HG03159 (cell line): ENCODE data around the gene SPON1.
"Not testable (repeated sequence)": the region's sequence is repeated elsewhere in the genome, so short reads cannot be mapped to it uniquely, and the experiment has no call there.

ENCODE experiments used
- ATAC-seq: cut with Tn5 transposase; IDR thresholded peaks from one replicate; pipeline ENCODE4 v1.9.1; 2021; ENCODE audit warnings: mild to moderate bottlenecking, moderate library complexity; ENCODE audit not compliant: unreplicated experiment

SPON1 gene

DNA sequence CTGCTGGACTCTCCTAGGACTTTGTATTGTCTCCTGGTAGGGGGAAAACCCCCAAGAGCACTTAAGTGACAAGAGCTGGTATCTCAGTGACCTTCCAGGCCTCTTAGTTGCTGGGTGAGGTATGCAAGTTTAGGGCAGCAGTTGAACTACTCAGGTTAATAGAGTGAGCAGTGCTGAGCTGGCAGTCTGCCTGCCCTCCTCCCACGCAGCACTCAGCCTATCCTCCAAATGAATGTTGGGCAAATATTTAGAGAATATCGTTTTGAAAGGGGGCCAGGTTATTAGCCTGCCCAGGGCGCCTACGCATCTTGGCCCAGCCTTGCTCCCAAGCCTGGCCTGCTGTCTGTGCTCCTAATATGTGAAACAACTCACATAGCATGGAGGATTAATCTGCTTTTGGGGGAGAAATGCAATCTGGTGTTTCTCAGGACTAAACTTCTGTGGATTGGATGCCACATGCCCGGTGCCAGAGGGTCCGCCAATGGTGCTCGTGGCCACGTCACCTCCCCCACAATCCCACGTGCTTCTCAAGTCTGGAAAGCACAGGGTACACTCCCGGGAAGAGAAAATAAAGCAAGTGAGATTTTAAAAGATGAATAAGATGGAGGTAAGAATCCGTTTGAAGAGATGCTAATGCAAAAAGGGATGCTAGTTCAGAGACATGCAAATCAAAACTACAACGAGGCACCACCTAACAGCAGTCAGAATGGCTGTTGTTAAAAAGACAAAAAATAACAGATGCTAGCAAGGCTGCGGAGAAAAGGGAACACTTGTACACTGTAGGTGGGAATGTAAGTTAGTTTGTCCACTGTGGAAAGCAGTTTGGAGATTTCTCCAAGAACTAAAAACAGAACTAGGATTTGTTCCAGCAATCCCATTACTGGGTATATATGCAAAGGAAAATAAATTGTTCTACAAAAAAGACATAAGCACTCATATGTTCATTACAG is 67.7 kb downstream of the SPON1 start:
- ATAC-seq, result no peak

DNA sequence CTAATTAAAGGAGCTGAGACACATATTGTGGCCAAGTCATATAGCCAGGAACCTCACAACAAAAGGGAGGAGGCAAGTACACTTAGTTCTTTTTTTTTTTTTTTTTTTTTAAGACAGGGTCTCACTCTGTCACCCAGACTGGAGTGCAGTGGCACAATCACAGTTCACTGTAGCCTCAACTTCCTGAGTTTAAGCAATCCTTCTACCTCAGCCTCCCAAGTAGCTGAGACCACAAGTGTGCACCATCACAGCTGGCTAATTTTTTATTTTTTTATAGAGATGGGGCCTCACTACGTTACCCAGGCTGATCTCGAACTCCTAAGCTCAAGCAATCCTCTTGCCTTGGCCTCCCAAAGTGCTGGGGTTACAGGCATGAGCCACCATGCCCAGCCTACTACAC is 73.0 kb downstream of the SPON1 start:
- not testable (repeated sequence) for ATAC-seq

DNA sequence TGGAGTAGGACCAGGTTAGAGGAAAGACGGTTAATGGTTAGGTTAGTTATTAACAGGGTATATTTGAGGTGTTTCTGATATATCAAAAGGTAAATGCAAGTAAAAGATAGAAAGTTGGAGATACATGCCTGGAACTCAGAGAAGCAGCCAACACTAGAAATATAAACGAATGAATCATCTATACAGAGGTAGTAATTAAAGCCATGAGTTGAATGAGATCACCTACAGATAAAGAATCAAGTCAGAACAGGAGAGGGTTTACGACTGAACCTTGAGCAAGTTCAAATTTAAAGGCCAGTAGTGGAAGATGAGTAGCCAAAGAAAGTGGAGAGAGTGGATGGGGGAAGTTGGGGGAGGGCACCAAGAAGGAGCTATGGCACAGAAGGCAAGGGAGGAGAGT is 73.9 kb downstream of the SPON1 start:
- no peak for ATAC-seq

DNA sequence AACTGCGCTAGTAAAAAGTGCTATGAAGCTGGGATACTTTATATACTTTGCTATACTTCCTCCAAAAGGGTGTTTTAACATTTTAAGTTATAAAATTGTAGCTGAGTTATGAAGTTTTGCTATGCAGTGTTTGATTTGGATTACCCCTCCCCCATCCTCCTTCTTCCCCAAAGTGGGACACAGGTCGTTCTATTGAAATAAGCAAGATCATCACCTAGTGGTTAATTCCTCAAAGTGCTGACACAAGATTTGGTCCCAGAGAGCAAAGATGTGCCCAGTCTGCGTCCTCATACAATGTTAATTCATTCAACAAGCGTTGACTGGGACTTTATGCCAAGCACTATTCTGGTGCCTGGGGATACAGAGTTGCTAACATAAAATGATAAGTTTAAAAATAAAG is 78.5 kb downstream of the SPON1 start:
- ATAC-seq, result no peak

DNA sequence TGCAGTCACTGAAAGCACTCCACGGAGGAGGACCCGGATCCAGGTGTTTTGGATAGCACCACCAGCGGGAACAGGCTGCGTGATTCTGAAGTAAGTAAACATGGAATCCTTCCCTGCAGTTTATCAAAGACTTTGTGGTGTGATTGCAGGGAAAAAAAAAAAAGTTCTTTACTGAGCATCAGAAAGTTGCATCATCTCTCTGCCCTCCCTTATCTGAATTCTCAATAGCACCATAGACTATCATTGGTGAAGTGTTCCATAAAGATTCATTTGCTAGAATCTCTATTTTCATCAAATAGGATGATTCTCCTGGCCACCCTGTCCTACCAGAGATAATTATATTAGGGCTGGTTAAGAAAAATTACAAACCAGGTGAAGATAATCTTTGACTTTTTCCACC is 79.0 kb downstream of the SPON1 start:
- no peak for ATAC-seq

DNA sequence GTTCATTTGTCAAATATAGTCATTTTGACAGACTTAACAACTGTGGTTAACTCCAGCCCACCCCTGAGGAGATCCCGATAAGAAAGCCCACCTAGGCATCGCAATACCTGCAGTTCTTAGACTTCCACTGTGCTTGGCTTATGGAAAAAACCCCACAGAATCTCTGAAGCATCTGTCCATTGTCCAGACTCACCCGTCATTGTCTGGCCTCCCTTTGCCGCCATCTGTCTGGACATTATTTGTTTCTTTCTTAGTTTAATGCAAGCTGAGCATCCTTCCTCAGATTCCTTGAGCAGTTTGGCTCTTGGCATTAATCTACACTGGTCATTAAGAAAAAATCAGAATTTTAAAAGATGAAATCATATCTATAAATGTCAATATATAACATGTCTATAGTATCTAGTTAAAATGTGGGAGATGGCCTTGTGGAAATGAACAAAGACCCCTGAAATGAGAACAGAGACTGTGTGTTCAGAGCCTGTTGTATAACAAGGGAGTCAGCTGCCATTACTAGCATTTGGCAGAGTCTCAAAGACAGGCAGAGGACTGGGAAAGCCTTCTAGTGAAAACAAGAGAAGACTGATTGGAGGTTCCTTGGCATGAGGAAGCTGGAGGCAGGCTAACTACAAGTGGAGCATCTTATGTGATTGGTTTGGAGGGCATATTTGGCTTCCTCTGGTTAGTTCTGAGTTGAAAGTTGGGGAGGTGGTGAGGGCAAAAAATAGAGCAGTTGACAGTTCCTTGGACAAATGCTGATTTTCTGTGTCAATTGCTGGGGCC is 80.4 kb downstream of the SPON1 start:
- ATAC-seq, result no peak

DNA sequence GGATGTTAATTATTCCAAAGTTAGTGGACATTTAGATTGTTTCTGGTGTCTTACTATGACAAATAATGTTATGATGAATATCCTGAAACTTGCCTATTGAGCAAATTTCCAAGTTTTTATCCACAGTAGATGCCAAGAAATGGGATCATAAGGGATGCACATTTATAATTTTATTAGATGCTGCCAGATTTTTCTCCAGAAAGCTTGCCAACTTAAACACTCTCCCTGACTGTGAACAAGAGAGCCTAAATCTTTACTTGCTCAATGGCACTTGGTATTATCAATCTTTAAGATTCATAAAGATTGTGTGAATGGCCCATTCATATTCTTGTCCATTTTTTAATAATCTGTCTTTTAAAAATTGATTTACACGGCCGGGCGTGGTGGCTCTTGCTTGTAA is 82.4 kb downstream of the SPON1 start:
- ATAC-seq, result no peak

DNA sequence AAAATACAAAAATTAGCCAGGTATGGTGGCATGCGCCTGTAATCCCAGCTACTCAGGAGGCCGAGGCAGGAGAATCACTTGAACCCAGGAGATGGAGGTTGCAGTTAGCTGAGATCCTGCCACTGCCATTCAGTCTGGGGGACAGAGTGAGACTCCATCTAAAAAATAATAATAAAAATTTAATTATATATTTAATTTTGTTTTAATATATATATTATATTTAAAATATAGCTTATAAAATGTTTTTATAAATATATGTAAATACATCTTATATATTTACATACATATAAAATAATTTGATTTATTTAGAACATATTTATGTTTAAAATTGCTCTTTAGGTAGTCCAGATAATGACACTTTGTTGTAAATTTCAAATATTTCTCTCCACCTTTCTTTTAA is 82.9 kb downstream of the SPON1 start:
- no peak for ATAC-seq

DNA sequence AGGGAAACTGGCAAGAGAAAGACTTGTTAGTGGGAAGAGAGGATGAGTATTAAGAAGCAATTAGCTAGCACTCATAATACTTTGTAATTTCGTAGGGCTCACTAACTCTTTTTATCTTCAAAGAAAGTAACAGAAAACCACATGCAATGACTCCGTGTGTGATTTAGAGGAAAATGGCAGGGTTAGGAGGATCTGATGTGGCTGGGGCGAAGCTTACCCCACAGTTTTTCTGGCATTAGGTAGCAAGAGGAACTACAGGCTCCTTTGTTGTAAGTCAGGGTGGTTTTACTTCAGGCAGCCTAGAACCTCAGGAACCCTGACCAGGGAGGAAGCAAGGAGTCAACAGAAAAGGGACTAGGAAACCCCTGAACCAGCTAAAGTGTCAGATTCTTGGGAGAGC is 89.7 kb downstream of the SPON1 start:
- ATAC-seq, result no peak

DNA sequence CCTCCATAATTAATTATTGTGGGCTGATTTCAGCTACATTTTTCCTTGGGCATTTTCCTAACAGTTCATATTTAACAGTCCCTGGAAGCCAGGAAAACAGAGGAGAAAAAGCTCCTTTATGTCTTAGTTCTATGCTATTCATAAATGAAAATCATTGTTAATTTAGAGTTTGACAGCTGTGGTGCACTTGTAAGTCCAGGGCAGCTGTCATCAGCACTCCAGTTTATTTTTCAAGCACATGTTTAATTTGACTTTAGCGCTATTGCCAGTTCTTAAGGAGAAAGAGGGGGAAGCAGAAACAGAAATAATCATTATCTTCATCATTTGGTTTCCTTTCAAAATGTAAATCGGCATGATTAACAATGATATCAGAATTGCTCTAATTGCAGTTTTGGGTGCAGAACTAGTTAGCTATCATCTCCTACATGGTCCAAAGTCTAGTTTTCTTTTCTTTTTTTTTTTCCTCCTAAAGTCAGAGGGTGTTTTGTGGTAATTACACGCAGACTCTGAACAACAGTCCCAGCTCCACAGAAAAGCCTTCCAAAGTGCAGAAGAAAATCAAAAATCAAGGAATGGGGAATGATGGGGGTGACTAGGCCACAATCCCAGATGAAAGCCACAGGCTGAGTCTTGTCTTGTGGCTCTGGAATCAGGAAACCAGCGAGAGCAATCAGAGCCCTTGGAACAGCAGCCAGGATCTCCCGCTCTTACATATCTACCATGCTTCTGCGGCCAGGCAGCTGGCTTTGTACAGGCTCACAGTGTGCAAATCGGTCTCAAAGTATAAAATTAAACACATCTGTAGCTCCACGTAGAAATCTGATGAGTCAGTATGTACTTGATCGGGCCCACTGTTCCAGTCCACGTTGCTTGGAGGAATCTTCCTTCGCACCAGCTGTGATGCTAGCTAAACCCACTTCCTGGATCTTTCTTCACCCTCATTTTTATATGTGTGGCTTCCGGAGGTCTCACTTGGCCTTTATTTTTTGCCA is 91.9 kb downstream of the SPON1 start:
- no peak for ATAC-seq

DNA sequence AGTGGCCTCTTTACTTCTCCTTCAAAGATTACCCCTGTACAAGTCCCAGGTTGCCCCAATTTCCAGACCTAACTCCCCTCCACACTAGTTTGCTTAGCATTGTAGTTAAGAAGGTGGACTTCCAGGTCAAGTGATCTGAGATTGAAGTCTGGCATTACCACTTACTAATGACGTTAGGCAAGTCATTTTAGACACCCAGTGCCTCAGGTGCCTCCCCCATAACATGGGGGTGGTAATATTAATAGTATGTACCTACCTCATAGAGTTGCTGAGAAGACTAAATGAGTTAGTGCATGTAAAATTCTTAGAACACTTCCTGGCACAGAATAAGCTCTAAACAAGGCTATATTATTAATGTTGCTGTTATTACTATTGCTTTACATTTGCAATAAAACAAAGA is 93.4 kb downstream of the SPON1 start:
- ATAC-seq, result no peak

DNA sequence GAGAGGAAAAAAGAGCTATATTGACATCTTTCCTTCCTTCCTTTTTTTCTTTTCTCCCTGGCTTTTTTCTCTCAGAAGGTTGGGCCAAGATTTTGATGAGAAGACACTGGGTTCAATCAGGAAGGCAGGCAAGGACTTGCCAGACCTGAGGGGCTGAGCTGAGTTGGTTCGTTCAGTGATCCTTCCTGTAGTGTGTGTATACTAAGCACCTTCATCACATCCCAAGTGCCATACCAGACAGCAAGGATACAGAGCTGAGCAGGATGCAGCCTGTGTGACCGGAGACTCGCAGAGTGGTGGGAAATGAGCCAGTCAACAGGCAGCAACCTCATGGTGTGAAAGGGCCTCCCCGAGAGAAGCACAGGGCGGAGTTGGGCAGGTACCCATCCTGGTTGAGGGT is 95.5 kb downstream of the SPON1 start:
- no peak for ATAC-seq

DNA sequence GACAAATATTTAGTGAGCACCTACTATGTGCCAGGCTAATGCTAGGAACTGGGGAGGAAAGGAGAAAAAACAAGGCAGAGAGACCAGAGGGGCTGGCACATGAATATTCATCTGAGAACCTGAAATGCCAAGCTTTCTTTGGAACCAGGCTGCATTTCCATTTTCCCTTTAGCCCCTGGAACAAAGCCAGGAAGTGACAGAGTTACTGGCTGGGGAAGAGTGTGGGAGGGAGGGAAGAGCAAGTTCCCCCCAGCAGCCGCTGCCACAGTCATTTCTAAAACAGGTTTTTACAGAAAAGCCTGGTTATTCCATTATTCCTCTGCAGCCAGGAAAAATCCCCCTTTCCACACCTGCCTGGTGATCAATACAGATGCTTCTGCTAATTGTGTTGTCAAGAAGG is 97.0 kb downstream of the SPON1 start:
- no peak for ATAC-seq

DNA sequence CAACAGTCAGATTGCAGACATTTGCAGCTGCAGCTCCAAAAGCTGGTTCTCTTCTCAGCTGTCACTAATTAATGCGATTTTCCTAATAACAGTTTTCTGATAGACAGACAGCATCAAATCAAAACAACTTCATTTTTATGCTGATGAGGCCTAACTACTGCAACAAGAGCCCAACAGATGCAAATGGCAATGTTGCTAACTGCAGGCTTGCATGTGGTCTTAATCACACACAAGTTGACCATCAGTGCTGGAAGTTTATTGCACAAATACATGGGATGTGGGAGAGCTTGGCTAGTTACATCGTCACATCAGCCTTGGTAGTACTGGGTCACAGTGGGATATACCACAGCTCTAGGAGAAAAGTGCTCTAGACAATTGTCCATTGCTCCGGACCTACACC is 99.2 kb downstream of the SPON1 start:
- no peak for ATAC-seq

DNA sequence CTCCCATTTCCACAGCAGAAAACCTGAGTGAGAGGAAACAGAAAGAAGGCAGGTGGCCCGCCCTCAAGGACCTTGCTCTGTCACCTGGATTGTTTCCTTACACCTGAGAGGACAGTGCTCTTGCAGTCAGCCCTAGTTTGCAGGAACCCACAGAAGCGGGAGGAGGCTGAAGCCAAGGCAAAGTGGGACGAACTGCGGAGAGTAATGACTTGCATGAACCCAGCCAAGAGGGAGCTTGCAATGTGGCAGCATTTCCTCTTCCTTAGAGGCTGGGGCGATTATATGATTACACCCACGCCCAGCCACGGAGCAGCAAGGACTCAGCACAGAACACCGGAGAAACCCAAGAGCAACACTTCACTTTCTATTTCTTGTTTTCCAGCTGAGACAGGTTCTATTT is 102.6 kb downstream of the SPON1 start:
- ATAC-seq, result no peak

DNA sequence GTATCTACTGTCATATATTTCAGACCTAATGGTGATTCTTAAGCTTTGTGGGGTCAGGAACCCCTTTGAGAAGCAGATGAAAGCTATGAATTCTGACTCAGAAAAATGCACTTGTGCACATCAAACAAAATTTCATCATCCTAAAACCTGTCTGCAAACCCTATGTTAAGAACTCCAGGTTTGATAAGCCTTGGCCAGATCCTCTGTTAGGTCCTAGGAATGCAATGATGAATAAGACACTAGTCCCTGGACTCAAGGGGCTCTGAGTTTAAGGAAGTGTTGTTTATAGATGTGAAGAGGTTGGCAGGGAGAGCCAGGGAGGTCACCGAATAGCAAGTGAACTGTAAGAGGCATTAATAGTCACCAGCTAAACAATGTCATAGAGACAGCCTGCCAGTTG is 103.2 kb downstream of the SPON1 start:
- no peak for ATAC-seq

DNA sequence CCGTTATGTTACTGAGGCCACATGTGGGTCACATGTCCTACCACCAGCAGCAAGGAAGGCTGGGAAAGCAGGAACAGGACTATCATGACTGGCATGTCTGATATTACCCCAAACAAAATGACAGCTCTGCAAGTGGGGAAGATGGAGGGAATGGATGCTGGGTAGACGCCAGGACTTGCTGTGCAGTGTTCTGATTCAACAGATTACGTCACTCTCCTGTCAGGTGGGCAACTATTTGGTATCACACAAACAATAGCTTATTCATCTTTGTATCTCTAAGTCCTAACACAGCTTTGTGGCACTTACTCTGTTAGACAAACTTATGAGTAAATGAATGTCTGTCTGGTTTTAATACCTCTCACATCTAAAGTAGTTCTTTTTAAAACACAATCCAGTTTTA is 105.2 kb downstream of the SPON1 start:
- no peak for ATAC-seq

DNA sequence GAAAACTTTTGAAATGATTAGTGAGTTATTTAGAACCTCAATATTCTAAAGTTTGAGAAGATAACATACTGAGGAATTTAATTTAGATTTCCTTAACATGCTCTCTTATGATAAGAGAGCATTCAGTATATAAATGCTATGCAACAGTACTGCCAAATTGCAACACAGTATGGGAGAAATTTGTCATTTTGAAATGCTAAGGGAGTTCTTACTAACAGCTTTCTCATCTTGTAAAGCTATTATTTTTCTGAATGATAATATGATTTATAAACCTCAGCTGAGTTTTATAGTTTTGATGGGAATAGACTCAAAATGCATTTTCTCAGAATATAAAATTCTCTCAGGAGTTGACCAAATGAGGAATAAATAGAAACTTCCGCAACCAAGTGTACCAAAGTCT is 108.4 kb downstream of the SPON1 start:
- no peak for ATAC-seq

DNA sequence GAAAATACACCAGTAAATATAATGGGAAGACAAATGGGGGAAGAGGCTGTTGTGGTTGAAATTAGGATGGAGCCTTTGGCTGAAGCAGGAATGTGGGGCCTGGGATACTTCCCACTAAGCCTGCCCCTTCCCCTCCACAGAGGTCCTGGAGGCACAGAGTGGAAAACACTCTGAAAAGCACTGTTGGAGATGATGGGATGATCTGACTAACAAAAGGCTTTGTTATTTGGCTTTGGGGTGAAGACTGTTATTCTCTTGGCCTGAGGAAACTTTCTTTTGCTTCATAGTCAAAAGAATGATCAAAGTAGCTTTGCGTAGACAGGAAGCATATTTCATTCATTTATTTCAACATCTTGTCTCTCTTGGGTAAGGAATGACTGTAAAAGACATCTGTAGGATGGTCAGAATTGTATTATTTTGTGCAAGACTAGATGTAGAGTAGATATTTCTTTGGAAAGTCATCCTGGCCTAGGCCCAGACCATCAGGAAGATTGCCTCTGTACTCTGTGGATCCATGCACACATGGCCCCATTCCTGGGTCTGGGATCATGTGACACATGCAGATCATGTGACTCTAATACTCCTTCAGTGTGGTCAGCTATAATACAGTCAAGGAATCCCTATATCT is 111.4 kb downstream of the SPON1 start:
- no peak for ATAC-seq
